ENCODE measurements around the gene RPH3AL. TPM values are rescaled to one million over a fixed set of nuclear protein-coding genes. Genes with fewer than 3 reads are reported as not detected.

The RPH3AL gene
- polyA plus RNA-seq, 1 donor from 2014 or later = 0.87 TPM

DNA sequence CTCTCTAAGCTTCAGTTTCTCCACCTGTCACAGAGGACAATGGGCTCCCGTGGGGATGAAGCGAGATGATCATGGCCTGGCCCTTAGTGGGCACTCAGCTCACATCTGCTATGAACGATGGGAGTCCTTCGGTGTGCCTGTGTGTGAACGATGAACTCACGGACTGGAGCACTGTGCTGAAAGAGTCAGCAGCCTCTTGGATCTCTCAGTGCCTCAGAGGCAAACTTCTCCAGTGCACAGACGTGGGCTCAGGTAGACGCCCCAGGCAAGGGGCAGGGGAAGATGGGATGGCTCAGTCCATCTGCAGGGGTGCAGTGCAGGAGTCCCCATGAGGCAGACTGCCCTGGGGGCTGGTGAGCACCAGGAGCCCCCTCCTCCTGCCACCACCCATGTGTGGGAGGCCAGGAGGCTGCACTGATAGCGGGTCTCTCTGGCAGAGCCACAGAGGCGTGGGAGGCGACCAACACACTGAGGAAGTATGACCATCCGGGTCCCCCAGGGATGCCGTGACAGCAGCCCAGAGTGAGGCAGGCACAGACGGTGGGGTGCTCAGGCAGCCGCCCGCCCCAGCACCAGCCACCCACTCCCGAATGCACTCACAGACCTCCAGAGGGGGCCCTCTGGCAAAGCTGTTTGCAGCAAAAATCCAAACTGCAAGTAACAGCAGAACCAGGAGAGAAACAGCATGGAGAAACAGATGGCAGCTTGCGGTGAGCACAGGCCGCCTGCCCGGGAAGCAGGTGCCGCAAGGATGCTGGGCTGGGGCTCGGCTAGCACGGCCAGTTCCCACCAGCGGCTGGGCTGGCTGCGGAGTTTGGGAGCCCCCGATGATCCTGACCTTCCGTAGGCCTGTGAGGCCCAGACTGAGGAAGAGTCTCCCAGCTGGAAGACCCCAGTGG lies 82.7 kb downstream of the RPH3AL start:
- no peaks in the 10 kb centered on the region for H3K27me3 ChIP-seq (ENCODE audit: insufficient read depth, low read depth, low read length)
- no peak overlapping the region for H3K27ac ChIP-seq (ENCODE audit: low read length)

DNA sequence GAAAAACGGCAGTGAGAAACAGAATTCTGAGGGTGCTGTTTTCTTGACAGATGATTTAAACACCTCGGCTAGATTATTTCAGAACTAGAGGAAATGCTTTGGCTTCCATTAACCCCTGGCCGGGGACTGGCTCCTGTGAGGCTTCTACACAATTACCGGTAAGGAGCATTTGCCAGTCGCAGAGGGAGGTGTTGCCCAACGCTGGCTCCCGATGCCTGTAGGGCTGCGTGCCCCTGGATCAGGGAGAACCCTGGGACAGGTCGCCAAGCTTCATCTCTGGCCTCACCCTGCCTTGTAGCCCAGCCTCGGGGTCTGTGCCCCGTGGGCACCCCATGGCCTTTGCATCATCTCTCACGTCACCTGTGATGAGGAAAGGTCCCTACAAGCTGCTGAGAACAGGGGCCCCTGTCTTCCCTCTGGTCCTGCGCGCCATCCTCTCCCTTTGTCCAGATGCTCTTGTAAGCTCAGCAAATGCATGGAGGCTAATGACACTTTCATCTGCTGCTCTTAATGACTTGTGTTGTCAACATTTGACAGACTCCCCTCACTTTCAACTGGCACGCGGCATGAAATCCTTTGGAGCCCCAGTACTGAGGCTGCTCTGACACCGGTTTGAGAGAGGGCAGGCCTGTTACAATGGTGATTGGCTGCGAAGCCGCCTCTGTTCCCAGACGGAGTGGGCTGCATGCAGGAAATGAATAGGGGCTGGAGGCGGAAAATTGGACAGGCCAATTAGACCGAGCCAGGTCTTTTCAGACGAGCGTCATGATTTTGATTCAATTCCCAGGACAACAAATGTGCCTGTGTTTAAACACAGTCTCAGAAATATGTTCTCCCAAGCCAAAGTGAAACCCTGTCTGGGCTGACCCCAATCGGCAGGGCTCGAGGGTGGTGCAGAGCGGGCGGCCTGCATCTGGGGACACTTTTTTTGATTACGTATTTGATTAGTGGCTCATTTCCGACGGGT lies 85.6 kb downstream of the RPH3AL start:
- Histone ChIP-seq H3K9me3 (ENCODE audit: low read length) (peaks cover 12% of the 10 kb centered on the region), H3K4me3 (ENCODE audit: low read length) (no peak overlapping the region), H3K27me3 (ENCODE audit: insufficient read depth, low read depth, low read length) (no peaks in the 10 kb centered on the region), H2AFZ (ENCODE audit: low read depth, low read length) (no peak overlapping the region), H3K27ac (ENCODE audit: low read length) (peak overlapping the region; percentile 5), H3K9me2 (ENCODE audit: insufficient read depth, low read length) (no peaks in the 10 kb centered on the region), H3K9ac (ENCODE audit: low read length) (peak overlapping the region; percentile 22), H3K36me3 (ENCODE audit: insufficient read depth, low read length) (no peaks in the 10 kb centered on the region), H3K79me2 (replicated peaks; ENCODE audit: insufficient read depth, low read length) (no peaks in the 10 kb centered on the region), H3F3A (ENCODE audit: insufficient read depth, low read length, poor library complexity, severe bottlenecking) (no peaks in the 10 kb centered on the region), H4K20me1 (ENCODE audit: insufficient read depth) (no peaks in the 10 kb centered on the region), H3K4me2 (ENCODE audit: low read length) (no peak overlapping the region)
- TF ChIP-seq RAD21 (conservative IDR thresholded peaks at IDR 0.05) (no peak), POLR2AphosphoS5 (IDR thresholded peaks at IDR 0.05) (peak; percentile 16)

More for the DNA sequence above, 82.7 kb downstream of the RPH3AL start:
- TF ChIP-seq POLR2AphosphoS5 (IDR thresholded peaks at IDR 0.05) (no peak), RAD21 (conservative IDR thresholded peaks at IDR 0.05) (no peak)
- Histone ChIP-seq H3K4me2 (ENCODE audit: low read length) (no peak overlapping the region), H3K9me3 (ENCODE audit: low read length) (no peaks in the 10 kb centered on the region), H3K9ac (ENCODE audit: low read length) (no peak overlapping the region), H3K36me3 (ENCODE audit: insufficient read depth, low read length) (no peaks in the 10 kb centered on the region), H2AFZ (ENCODE audit: low read depth, low read length) (no peak overlapping the region), H3K4me3 (ENCODE audit: low read length) (no peak overlapping the region), H4K20me1 (ENCODE audit: insufficient read depth) (no peaks in the 10 kb centered on the region), H3K9me2 (ENCODE audit: insufficient read depth, low read length) (no peaks in the 10 kb centered on the region), H3K79me2 (replicated peaks; ENCODE audit: insufficient read depth, low read length) (no peaks in the 10 kb centered on the region), H3F3A (ENCODE audit: insufficient read depth, low read length, poor library complexity, severe bottlenecking) (no peaks in the 10 kb centered on the region)

DNA sequence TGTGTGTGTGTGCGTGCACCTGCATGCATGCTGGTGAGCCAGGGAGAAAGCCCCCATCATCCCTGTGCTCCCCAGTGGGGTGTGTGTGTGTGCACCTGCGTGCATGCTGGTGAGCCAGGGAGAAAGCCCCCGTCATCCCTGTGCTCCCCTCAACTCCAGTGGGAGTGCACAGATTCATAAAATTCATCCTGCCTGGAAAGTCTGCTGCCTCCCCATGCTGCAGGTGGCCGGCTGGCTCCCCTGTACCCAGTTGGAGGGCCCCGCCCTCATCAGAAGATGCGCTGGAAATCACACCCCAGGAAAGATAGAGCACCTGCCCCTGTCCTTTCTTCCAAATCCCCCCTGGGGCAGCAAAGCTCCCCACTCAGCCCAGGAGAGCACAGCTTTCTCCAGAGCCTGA lies 86.4 kb downstream of the RPH3AL start:
- Histone ChIP-seq H3K79me2 (replicated peaks; ENCODE audit: insufficient read depth, low read length) (no peaks in the 10 kb centered on the region), H2AFZ (ENCODE audit: low read depth, low read length) (no peak overlapping the region), H3K9me3 (ENCODE audit: low read length) (peaks cover 12% of the 10 kb centered on the region), H4K20me1 (ENCODE audit: insufficient read depth) (no peaks in the 10 kb centered on the region), H3K27me3 (ENCODE audit: insufficient read depth, low read depth, low read length) (no peaks in the 10 kb centered on the region), H3K4me2 (ENCODE audit: low read length) (no peak overlapping the region), H3F3A (ENCODE audit: insufficient read depth, low read length, poor library complexity, severe bottlenecking) (no peaks in the 10 kb centered on the region), H3K4me3 (ENCODE audit: low read length) (no peak overlapping the region), H3K36me3 (ENCODE audit: insufficient read depth, low read length) (no peaks in the 10 kb centered on the region), H3K9ac (ENCODE audit: low read length) (no peak overlapping the region), H3K27ac (ENCODE audit: low read length) (no peak overlapping the region), H3K9me2 (ENCODE audit: insufficient read depth, low read length) (no peaks in the 10 kb centered on the region)
- TF ChIP-seq EP300 (conservative IDR thresholded peaks at IDR 0.05; ENCODE audit: poor library complexity, severe bottlenecking) (no peak), TAF1 (IDR thresholded peaks at IDR 0.05; ENCODE audit: low read depth) (no peak), RAD21 (conservative IDR thresholded peaks at IDR 0.05) (no peak), EZH2 (IDR thresholded peaks at IDR 0.05; ENCODE audit: borderline replicate concordance, insufficient read depth, low read length, poor library complexity, severe bottlenecking) (no peak), MXI1 (conservative IDR thresholded peaks at IDR 0.05; ENCODE audit: poor library complexity, severe bottlenecking) (no peak), POLR2AphosphoS5 (IDR thresholded peaks at IDR 0.05) (no peak), SMC3 (conservative IDR thresholded peaks at IDR 0.05; ENCODE audit: poor library complexity) (no peak)
- TF ChIP-seq, protein P1, sequence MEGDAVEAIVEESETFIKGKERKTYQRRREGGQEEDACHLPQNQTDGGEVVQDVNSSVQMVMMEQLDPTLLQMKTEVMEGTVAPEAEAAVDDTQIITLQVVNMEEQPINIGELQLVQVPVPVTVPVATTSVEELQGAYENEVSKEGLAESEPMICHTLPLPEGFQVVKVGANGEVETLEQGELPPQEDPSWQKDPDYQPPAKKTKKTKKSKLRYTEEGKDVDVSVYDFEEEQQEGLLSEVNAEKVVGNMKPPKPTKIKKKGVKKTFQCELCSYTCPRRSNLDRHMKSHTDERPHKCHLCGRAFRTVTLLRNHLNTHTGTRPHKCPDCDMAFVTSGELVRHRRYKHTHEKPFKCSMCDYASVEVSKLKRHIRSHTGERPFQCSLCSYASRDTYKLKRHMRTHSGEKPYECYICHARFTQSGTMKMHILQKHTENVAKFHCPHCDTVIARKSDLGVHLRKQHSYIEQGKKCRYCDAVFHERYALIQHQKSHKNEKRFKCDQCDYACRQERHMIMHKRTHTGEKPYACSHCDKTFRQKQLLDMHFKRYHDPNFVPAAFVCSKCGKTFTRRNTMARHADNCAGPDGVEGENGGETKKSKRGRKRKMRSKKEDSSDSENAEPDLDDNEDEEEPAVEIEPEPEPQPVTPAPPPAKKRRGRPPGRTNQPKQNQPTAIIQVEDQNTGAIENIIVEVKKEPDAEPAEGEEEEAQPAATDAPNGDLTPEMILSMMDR (IDR thresholded peaks at IDR 0.05; ENCODE audit: poor library complexity, severe bottlenecking) = no peak
- TF ChIP-seq, protein P2, sequence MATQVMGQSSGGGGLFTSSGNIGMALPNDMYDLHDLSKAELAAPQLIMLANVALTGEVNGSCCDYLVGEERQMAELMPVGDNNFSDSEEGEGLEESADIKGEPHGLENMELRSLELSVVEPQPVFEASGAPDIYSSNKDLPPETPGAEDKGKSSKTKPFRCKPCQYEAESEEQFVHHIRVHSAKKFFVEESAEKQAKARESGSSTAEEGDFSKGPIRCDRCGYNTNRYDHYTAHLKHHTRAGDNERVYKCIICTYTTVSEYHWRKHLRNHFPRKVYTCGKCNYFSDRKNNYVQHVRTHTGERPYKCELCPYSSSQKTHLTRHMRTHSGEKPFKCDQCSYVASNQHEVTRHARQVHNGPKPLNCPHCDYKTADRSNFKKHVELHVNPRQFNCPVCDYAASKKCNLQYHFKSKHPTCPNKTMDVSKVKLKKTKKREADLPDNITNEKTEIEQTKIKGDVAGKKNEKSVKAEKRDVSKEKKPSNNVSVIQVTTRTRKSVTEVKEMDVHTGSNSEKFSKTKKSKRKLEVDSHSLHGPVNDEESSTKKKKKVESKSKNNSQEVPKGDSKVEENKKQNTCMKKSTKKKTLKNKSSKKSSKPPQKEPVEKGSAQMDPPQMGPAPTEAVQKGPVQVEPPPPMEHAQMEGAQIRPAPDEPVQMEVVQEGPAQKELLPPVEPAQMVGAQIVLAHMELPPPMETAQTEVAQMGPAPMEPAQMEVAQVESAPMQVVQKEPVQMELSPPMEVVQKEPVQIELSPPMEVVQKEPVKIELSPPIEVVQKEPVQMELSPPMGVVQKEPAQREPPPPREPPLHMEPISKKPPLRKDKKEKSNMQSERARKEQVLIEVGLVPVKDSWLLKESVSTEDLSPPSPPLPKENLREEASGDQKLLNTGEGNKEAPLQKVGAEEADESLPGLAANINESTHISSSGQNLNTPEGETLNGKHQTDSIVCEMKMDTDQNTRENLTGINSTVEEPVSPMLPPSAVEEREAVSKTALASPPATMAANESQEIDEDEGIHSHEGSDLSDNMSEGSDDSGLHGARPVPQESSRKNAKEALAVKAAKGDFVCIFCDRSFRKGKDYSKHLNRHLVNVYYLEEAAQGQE (IDR thresholded peaks at IDR 0.05; ENCODE audit: borderline replicate concordance) = no peak

All from neural cell (in vitro differentiated cells).